SK-N-MC (cell line): ENCODE results near the gene NUDT22.

ENCODE experiments used
- EZH2 ChIP-seq: fragments of 200-600 bp; sonication (generic); IDR thresholded peaks from one replicate; pipeline ENCODE4 v1.6.1; 2017; ENCODE audit warnings: antibody characterized with exemption
- POLR2AphosphoS5 ChIP-seq: IDR thresholded peaks from 2 replicates; pipeline ENCODE4 v1.6.1; 2012; ENCODE audit warnings: mild to moderate bottlenecking, low read depth, low read length, borderline replicate concordance

DNA sequence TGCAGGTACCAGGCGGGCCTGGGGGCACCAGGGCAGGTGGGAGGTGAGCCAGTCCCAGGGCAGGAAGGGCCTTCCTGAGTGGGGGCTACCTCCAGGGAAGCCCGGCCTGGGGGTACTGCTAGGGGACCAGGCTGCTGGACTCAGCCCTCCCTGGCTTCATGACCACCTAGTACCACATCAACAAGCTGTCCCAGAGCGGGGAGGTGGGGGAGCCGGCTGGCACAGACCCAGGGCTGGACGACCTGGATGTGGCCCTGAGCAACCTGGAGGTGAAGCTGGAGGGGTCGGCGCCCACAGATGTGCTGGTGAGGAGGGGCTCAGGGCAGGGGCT lies 6.8 kb upstream of the NUDT22 start:
- TF ChIP-seq POLR2AphosphoS5 (no peak), EZH2 (no peak)
